Colonic mucosa (tissue), 4 donors: Measurements from ENCODE around the gene FBXW8. TPM values are rescaled to one million over a fixed set of nuclear protein-coding genes. Genes with fewer than 3 reads are reported as not detected.
A peak's percentile ranks its signal among the peaks of the same experiment; 100 is the strongest.

Source experiments
- DNase-seq: peaks from one replicate; pipeline ENCODE4 v3.0.0-alpha.2; 2020
- H3K27ac ChIP-seq: fragments of 200-600 bp; one replicate; pipeline ENCODE4 v1.8.0; 2021
- H3K27me3 ChIP-seq: fragments of 200-600 bp; one replicate; pipeline ENCODE4 v1.8.0; 2021
- H3K36me3 ChIP-seq: fragments of 200-600 bp; one replicate; pipeline ENCODE4 v1.8.0; 2021
- H3K4me1 ChIP-seq: fragments of 200-600 bp; one replicate; pipeline ENCODE4 v1.8.0; 2021; ENCODE audit warnings: mild to moderate bottlenecking
- H3K4me3 ChIP-seq: fragments of 200-600 bp; one replicate; pipeline ENCODE4 v1.8.0; 2021
- H3K9ac ChIP-seq, 2 donors: one replicate each; pipeline ENCODE4 v1.7.0; 2013; ENCODE audit warnings: control low read depth in 2 of 2, low read depth in 2 of 2, low read length in 2 of 2
- H3K9me3 ChIP-seq: fragments of 200-600 bp; one replicate; pipeline ENCODE4 v1.8.0; 2021
- CTCF ChIP-seq: fragments of 200-600 bp; IDR thresholded peaks from one replicate; pipeline ENCODE4 v1.8.0; 2022; ENCODE audit warnings: antibody characterized with exemption, mild to moderate bottlenecking
- intact Hi-C: fragments of 100-400 bp; cut with DNase I; formaldehyde crosslinking; loops from one replicate; pipeline ENCODE4 v1.14.1; 2022
- total RNA-seq, 2 donors: library from RNA; stranded (reverse); fragmentation: NEBNext Ultra II Directional in 1 of 2; extraction: Animal tissue kit (Norgen Biotek cat#: 25700) in 1 of 2; gene quantifications; one replicate each; pipeline ENCODE4 v1.2.1, GENCODE V29; 2021
- donor health status: healthy.
- donor health status: DM: no; HTN: no; CAD: no.
- donor health status: DM: no; HTN: no; CAD: no.

Gene FBXW8
- total RNA-seq, 2 donors from 2014 or later, result 11.1 to 13.7 TPM

- DNase-seq, result no peak
- TF ChIP-seq CTCF, result no peak
- intact Hi-C loops, result no loop called here
- Histone ChIP-seq H3K4me1 (peaks cover 11% of the 10 kb centered on the region), H3K4me3 (no peak overlapping the region), H3K9me3 (no peaks in the 10 kb centered on the region), H3K9ac (no peak overlapping the region), H3K27me3 (no peaks in the 10 kb centered on the region), H3K36me3 (no peaks in the 10 kb centered on the region), H3K27ac (no peak overlapping the region)
Measured at GRCh38 chr12:116916122-116916521, 5.4 kb downstream of the FBXW8 start.

DNA sequence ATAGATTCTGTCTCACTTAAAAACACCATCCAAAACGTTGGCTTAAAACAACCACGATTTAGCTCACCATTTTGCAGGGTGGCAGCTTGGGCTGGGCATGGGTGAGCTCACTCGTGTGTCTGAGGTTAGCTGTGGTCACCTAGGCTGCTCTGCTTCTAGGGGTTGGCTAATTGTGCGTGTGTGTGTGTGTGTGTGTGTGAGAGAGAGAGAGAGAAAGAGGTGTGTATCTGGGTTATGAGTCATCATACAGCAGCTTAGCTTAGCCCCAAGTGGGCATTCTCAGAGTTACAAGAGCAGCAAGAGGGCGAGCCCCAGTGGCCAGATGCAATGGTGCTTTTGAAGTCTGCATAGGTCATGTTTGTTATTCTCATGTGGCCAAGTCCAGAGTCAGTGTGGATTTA, 6.0 kb downstream of the FBXW8 start:
- Histone ChIP-seq H3K27me3 (no peaks in the 10 kb centered on the region), H3K4me1 (peaks cover 11% of the 10 kb centered on the region), H3K4me3 (no peak overlapping the region), H3K9ac (no peak overlapping the region), H3K27ac (no peak overlapping the region), H3K36me3 (no peaks in the 10 kb centered on the region), H3K9me3 (no peaks in the 10 kb centered on the region)
- peak; percentile 32 for DNase-seq
- TF ChIP-seq CTCF, result no peak
- intact Hi-C loops, result no loop called here

- Histone ChIP-seq H3K27ac (no peak overlapping the region), H3K9me3 (no peaks in the 10 kb centered on the region), H3K27me3 (no peaks in the 10 kb centered on the region), H3K9ac (no peak overlapping the region), H3K4me3 (no peak overlapping the region), H3K36me3 (no peaks in the 10 kb centered on the region), H3K4me1 (peaks cover 11% of the 10 kb centered on the region)
- intact Hi-C loops, result no loop called here
- no peak for TF ChIP-seq CTCF
- no peak for DNase-seq
Measured at GRCh38 chr12:116918464-116918863, 7.7 kb downstream of the FBXW8 start.

- Histone ChIP-seq H3K4me1 (peaks cover 11% of the 10 kb centered on the region), H3K27ac (peak overlapping the region; percentile 66), H3K36me3 (no peaks in the 10 kb centered on the region), H3K9me3 (no peaks in the 10 kb centered on the region), H3K4me3 (no peak overlapping the region), H3K27me3 (no peaks in the 10 kb centered on the region), H3K9ac (no peak overlapping the region)
- TF ChIP-seq CTCF, result no peak
- intact Hi-C loops, result no loop called here
- DNase-seq, result peak; percentile 63
Measured at GRCh38 chr12:116919247-116919661, 8.5 kb downstream of the FBXW8 start.

GRCh38 chr12:116919706-116920485, 9.1 kb downstream of the FBXW8 start:
- intact Hi-C loops, result no loop called here
- Histone ChIP-seq H3K27ac (peak overlapping the region; percentile 66), H3K4me3 (no peak overlapping the region), H3K9ac (no peak overlapping the region), H3K9me3 (no peaks in the 10 kb centered on the region), H3K27me3 (no peaks in the 10 kb centered on the region), H3K4me1 (peaks cover 11% of the 10 kb centered on the region), H3K36me3 (no peaks in the 10 kb centered on the region)
- no peak for DNase-seq
- TF ChIP-seq CTCF, result no peak
